Measurements from ENCODE around the gene CEACAM5.
A peak's percentile ranks its signal among the peaks of the same experiment; 100 is the strongest.
"Not testable (repeated sequence)": the region's sequence is repeated elsewhere in the genome, so short reads cannot be mapped to it uniquely, and the experiment has no call there.

CEACAM5 gene

DNA sequence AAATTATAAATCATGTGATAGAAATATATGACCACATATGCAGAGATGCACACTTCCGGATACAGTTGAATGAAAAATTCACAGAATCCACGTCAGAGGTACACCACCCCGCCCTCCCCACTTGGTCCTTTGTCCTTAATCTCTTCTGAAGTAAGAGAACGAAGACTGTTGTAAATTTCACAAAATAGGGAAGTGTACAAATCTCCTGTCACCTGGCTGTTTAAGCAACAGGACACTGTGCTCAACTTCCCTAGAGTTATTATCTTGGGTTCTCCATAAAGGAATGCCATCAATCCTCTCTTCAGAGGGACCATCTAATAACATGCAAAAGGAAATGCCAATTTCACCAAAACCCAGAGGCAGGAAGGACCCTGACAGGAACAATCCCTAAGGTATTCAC is 36.4 kb downstream of the CEACAM5 start:
- no peak for DNase-seq

DNA sequence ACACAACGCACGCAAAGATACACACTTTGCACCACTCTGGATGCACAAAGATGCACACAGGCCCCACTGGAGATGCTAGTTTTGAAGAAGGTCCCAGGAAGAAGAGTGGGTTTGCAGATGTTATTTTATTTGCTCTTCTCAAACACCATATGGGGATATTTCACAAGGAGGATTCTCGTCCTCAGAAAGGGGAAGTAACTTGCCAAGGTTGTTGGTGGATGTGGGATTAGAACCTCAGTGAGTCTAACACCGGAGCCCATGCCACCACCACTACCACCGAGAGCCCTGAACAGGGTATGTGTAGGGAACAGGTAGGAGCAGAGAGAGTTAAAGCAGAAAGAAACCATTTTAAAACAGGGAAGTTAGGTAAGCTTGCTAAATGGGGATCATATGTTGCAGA is 37.3 kb downstream of the CEACAM5 start:
- DNase-seq: no peak

DNA sequence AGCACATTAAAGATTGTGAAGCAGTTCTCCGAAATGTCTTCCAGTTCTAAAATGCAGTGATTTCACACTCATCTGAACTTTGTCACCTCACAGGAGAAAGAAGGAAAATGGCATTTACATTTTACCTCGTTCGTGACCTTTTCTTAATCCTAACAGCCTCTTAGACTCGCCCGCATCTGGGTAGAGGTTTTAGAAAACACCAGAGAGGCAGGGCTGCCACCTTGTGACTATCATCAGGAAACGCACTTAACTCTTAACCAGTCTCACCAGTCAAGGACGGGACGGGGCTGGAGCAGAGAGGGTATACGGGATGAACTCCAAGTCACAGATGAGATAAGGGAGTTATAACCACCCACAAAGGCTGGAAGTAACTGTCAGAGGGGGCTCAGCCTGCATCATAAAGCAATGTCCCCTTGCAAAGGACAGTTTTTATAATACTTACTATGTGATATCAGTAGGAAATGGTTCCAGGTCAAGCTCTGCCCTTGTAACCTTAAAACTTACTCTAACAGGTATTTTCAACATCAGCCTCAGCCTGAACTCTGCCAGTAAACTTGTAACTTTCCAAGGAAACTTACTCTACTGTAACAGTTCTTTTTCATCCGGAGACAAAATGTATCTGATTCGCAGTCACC is 38.3 kb downstream of the CEACAM5 start:
- DNase-seq: peak; percentile 75

DNA sequence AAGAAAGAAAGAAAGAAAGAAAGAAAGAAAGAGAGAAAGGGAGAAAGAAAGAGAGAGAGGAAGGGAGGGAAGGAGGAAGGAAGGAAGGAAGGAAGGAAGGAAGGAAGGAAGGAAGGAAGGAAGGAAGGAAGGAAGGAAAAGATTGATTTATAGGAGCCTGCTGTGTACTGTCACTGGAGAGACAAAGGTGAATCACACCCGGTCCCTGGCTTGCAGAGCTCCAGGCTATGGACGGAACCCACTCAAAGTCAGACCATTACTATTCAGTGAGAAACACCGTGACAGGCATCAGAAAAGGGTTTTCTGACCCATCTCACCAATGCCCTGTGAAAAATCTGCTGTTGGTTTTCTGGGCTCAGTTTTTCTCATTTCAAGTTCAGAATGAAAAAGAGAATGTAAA is 39.6 kb downstream of the CEACAM5 start:
- no peak for DNase-seq

DNA sequence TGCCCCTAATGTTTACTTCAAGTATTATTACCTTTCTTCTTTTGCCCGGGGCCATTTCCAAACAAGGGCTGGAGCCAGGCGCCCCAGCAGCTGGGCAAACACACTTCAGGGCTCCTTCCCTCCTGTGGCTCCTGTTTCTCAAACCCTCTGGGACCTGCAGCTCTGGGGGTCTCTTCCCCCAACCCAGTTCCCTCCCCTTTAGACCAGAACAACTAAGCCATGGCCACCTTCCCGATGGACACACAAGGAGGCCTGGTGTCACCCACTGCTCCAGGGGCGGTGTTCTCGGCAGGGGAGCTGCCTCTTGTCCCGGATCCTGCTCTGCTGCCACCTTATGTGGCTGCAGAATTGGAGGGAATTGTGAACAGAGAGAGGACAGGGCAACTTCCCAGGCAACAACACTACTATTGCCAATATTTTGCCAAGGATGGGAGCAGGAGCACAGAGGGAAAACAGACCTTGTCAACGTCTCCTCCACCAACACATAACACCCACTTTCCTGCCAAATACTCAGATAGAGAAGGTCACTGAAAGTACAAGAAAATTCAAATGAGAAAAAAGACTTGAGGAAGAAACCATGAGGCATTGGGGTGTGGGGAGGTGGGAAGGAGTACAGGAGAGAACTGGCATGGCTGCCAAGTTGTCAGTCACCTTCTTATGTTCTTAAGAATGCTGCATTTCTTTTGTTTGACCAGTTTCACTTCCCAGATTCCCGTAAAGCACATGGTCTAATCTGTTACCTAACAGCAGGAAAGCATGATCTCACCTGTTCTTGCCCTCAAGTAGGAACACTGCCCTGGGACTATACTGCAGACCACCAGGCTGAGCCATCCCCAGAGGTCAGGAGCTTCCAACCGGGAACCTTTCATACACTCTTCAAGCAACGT is 42.1 kb downstream of the CEACAM5 start:
- not testable (repeated sequence) for DNase-seq

DNA sequence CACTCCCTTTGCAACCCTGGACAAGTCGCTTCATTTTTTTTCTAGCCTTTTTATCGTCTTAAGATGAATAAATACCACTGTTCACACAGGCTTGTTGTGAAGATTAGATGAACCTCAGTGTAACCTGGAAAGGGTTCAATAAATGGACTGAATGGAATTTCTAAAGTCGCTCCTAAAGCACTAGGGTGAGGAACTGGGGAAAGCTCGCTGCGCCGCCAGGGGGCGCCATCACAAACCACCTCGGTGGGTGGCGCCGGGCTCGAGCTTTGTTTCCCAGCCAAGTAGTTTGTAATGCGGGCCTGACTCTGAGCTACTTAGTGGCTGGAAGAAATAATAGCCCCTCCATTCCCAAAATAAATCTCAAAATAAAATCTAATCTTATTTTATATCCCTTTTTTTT is 44.7 kb downstream of the CEACAM5 start:
- DNase-seq: peak; percentile 91

DNA sequence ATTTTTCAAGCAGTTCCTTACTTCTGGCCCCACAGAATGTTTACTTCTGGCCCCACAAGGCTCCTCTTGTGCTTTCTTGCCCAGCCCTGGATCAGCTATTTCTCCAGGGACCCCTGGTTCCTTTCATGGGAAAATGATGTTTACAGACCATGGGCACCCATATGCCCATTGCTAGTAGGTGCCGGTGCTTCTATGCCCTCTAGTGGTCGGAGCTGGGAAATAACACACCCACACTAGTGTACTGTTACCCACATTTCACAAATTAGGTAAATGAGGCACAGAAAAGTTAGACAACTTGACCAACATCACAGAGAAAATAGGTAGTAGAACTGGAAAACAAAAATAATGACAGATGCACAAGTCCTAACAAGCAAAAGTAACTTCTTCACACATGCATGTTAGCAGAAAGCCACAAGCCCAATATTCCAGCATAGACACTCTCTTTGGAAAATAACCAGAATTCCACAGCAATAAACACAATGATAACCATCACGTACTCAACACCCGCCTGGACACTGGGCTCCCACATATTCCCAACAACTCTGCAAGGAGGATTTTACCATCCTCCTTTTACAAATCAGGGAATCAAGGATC is 45.6 kb downstream of the CEACAM5 start:
- DNase-seq: peak; percentile 87

DNA sequence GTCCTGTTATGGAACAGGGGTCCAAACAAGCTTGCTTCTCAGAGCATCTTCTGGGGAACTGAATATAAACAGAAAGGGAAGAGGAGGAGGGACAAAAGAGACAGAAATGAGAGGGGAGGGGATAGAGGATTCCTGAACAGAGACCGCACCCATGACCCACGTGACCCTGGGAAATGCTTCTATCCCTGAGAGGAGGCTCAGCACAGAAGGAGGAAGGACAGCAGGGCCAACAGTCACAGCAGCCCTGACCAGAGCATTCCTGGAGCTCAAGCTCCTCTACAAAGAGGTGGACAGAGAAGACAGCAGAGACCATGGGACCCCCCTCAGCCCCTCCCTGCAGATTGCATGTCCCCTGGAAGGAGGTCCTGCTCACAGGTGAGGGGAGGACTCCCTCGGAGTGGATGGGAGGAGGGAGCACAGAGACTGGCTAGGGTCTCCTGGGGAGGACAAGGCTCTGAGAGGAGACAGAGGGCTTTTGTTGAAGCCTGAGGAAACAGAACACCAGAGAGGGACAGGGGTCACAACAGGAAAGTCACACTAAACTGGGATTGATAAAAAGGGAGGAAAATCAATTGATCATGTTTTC is 47.0 kb downstream of the CEACAM5 start, which contains the start of gene CEACAM6:
CEACAM6 (plus strand) TSS at position 203 of the 586 bp plus-strand sequence; CDS start at position 312, 109 bp downstream.
- DNase-seq: no peak

DNA sequence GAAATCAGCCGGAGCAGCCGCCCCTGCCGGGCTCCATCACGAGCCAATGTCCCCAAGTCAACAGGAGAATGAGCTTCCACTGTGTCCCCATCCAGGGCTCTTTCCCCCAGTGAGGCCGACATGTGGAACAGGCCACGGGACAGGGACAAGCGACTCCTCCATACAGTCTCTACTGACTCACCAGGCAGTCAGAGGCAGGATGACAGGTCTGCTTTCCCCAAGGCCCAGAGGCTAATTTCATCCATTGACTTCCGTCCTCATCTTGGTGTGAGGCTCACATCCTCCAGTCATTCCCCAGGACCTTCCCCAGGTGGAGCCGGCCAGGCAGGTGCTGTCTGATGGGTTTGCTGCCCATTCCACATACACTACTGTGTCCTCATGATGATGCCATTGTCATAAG is 50.4 kb downstream of the CEACAM5 start:
- DNase-seq: no peak

DNA sequence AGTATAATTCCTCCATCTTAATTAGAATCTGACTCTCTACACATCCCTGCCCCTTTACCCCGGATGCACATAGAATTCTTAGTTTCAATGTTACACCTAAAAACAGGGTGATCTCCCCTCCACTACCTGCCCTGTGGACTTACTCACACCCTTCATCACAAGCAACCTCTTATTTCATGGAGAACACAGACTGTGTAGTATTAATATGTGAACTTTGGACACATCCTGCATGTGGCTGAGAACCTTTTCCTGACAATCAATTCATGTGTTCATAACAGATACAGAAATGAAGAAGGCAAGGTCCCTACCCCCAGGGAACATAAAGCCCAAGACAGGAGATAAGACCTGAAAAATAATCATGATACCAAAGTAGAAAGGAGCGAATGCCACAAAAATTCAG is 58.7 kb downstream of the CEACAM5 start:
- DNase-seq: no peak

DNA sequence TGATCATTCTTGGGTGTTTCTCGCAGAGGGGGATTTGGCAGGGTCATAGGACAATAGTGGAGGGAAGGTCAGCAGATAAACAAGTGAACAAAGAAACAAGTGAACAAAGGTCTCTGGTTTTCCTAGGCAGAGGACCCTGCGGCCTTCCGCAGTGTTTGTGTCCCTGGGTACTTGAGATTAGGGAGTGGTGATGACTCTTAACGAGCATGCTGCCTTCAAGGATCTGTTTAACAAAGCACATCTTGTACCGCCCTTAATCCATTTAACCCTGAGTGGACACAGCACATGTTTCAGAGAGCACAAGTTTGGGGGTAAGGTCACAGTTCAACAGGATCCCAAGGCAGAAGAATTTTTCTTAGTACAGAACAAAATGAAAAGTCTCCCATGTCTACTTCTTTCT is 59.7 kb downstream of the CEACAM5 start:
- not testable (repeated sequence) for DNase-seq

DNA sequence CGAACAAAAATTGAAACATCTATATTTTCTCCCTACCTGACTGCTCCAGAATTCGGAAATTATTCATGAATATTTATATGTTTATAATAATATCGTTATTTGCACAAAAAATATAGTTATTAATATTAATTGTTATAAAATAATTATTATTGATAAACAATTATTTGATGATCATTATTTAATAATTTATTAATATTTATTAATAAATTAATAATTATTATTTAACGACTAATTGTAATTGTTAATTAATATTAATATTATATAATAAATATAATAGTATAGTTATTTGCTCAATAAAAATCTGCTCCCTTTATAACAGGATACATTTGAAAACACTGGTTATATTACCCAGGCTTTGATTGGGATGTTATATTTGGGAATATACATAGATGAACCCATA is 61.2 kb downstream of the CEACAM5 start:
- DNase-seq: no peak

DNA sequence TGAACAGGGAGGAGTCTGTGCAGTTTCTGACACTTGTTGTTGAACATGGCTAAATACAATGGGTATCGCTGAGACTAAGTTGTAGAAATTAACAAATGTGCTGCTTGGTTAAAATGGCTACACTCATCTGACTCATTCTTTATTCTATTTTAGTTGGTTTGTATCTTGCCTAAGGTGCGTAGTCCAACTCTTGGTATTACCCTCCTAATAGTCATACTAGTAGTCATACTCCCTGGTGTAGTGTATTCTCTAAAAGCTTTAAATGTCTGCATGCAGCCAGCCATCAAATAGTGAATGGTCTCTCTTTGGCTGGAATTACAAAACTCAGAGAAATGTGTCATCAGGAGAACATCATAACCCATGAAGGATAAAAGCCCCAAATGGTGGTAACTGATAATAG is 63.0 kb downstream of the CEACAM5 start:
- DNase-seq: no peak

DNA sequence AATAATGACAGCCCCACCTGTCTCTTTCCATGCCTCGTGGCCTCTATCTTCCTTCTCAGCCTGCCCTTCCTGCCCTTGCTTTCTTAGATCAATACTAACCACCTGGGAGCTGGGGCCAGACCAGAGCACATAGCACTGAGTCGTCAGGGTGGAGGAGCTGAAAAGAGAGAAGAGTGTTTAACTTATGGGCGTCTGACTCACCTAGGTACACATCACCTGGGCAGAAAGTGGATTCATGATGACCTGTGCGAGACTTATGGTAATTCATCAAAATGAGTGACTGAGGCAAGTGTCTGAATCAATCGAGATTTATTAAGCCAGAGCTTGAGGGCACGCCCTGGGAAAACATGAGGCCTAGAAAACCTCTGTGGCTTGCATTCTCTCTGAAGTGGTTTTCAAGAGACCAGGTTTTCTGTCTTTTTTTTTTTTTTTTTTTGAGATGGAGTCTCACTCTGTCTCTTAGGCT is 66.1 kb downstream of the CEACAM5 start:
- DNase-seq: peak; percentile 79

DNA sequence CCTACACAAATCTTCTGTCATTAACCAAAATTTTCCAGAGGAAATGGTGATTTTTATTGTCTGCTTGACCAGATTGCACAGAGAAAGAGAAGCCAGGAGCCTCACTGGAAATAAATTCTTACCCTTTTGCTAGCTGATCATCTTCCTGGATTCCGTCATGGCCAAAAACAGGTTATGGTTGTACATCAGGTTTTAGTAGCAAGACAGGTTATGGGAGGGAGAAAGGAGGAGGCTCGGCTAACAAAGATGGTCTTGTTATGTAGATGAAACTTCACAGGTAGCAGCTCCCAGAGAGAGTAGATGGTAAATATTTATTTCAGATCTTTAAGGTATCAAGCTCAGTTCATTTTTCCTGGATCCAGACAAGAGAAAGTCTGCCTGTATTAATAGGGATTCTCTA is 68.3 kb downstream of the CEACAM5 start:
- DNase-seq: no peak
